ENCODE results near the gene SZT2.

The SZT2 gene

GRCh38 chr1:43423672-43424550 lies 34.2 kb downstream of the SZT2 start:
- DNase-seq (ENCODE audit: low read depth) = no peak

- no peak for DNase-seq (ENCODE audit: low read depth)
Measured at GRCh38 chr1:43425045-43425444, 35.3 kb downstream of the SZT2 start.

- DNase-seq (ENCODE audit: low read depth) = no peak
Measured at GRCh38 chr1:43426221-43426620, 36.5 kb downstream of the SZT2 start.

- no peak for DNase-seq (ENCODE audit: low read depth)
Measured at GRCh38 chr1:43427524-43427923, 37.8 kb downstream of the SZT2 start.

GRCh38 chr1:43427941-43428340 lies 38.2 kb downstream of the SZT2 start:
- no peak for DNase-seq (ENCODE audit: low read depth)

- no peak for DNase-seq (ENCODE audit: low read depth)
Measured at GRCh38 chr1:43430831-43431230, 41.1 kb downstream of the SZT2 start.

GRCh38 chr1:43431676-43432075 lies 42.0 kb downstream of the SZT2 start:
- DNase-seq (ENCODE audit: low read depth) = no peak

- no peak for DNase-seq (ENCODE audit: low read depth)
Measured at GRCh38 chr1:43432171-43432860, 42.6 kb downstream of the SZT2 start.

- no peak for DNase-seq (ENCODE audit: low read depth)
Measured at GRCh38 chr1:43432907-43433306, 43.2 kb downstream of the SZT2 start.

- DNase-seq (ENCODE audit: low read depth) = no peak
Measured at GRCh38 chr1:43434256-43434655, 44.6 kb downstream of the SZT2 start.

GRCh38 chr1:43435146-43436145 lies 45.7 kb downstream of the SZT2 start:
- DNase-seq (ENCODE audit: low read depth) = no peak

- DNase-seq (ENCODE audit: low read depth) = no peak
Measured at GRCh38 chr1:43436371-43436770, 46.7 kb downstream of the SZT2 start.

GRCh38 chr1:43437031-43437973 lies 47.6 kb downstream of the SZT2 start:
- DNase-seq (ENCODE audit: low read depth) = no peak

GRCh38 chr1:43438006-43438405 lies 48.3 kb downstream of the SZT2 start:
- DNase-seq (ENCODE audit: low read depth) = no peak

GRCh38 chr1:43438576-43438952 lies 48.9 kb downstream of the SZT2 start:
- no peak for DNase-seq (ENCODE audit: low read depth)

GRCh38 chr1:43438953-43439581 lies 49.4 kb downstream of the SZT2 start:
- DNase-seq (ENCODE audit: low read depth) = no peak

- DNase-seq (ENCODE audit: low read depth) = no peak
Measured at GRCh38 chr1:43439781-43440180, 50.1 kb downstream of the SZT2 start.

- DNase-seq (ENCODE audit: low read depth) = no peak
Measured at GRCh38 chr1:43440358-43440757, 50.7 kb downstream of the SZT2 start.

- no peak for DNase-seq (ENCODE audit: low read depth)
Measured at GRCh38 chr1:43441166-43441893, 51.6 kb downstream of the SZT2 start.

Measured in stimulated activated CD8-positive, alpha-beta memory T cell treated with anti-CD3 and anti-CD28 coated beads, Interleukin-12 subunit alpha, Interleukin-12 subunit beta, amount 100 ng/mL, for 4 hours (primary cell).